ENCODE results near the gene CYP19A1. TPM values are rescaled to one million over a fixed set of nuclear protein-coding genes. Genes with fewer than 3 reads are reported as not detected.
A peak's percentile ranks its signal among the peaks of the same experiment; 100 is the strongest.

The CYP19A1 gene
- total RNA-seq, 6 experiments from 2014 or later, result 0.57 TPM; not detected in 5

DNA sequence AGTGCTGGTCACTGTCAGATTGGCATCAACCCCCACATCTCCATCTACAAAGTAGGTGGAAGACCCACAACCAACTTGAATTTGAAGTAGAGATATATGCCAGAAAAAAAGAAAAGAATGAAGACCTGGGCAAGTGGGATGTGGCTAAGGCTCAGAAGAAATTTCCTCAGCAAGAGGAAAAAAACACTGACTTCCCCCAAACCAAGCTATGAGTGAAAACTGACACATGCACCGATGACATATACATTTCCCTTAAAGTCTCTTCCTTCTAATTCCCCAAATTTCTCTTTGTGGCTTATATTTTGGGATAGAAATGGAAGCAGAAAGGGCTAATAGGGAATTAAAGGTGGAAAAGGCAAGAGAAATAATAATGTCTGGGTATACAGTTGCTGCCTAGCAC lies 59.0 kb downstream of the CYP19A1 start:
- no peak overlapping the region for H3K4me3 Mint-ChIP-seq
- TF ChIP-seq, protein P1, sequence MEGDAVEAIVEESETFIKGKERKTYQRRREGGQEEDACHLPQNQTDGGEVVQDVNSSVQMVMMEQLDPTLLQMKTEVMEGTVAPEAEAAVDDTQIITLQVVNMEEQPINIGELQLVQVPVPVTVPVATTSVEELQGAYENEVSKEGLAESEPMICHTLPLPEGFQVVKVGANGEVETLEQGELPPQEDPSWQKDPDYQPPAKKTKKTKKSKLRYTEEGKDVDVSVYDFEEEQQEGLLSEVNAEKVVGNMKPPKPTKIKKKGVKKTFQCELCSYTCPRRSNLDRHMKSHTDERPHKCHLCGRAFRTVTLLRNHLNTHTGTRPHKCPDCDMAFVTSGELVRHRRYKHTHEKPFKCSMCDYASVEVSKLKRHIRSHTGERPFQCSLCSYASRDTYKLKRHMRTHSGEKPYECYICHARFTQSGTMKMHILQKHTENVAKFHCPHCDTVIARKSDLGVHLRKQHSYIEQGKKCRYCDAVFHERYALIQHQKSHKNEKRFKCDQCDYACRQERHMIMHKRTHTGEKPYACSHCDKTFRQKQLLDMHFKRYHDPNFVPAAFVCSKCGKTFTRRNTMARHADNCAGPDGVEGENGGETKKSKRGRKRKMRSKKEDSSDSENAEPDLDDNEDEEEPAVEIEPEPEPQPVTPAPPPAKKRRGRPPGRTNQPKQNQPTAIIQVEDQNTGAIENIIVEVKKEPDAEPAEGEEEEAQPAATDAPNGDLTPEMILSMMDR (IDR thresholded peaks at IDR 0.05), result no peak
- no peak for DNase-seq
- no peaks in the 10 kb centered on the region for H3K9me3 Mint-ChIP-seq
- H3K4me1 Mint-ChIP-seq (ENCODE audit: low read depth), result peaks cover 12% of the 10 kb centered on the region; the same call in 1 of the 2 replicates
- H3K36me3 Mint-ChIP-seq (ENCODE audit: low read depth), result no peaks in the 10 kb centered on the region
- H3K27me3 Mint-ChIP-seq (ENCODE audit: insufficient read depth), result peaks cover 31% of the 10 kb centered on the region
- H3K27ac Mint-ChIP-seq, result no peak overlapping the region

DNA sequence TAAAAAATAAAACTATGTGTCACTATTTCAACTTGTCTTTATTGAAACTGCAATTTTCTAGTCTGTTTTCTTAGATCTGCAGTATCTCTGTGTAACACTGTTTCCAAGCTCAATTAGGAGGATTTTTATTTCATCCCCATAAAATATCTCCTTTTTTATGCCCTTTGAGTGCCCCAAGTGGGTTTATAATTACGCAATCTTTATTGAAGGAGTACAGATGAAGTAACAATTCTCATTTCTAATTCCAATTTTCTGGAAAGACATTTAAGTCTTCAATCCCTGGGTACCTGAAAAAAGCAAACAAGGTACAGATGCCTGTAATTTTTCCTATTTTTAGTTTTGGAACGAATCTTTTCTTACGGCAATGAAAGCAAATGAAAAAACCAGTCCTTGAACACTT lies 61.3 kb downstream of the CYP19A1 start:
- Mint-ChIP-seq H3K4me3 (no peak overlapping the region), H3K27me3 (ENCODE audit: insufficient read depth) (peaks cover 31% of the 10 kb centered on the region), H3K4me1 (ENCODE audit: low read depth) (peaks cover 1% of the 10 kb centered on the region; the same call in 1 of the 2 replicates), H3K36me3 (ENCODE audit: low read depth) (no peaks in the 10 kb centered on the region), H3K27ac (no peak overlapping the region), H3K9me3 (no peaks in the 10 kb centered on the region)
- TF ChIP-seq, protein P1 (IDR thresholded peaks at IDR 0.05), result no peak
- DNase-seq, result no peak

DNA sequence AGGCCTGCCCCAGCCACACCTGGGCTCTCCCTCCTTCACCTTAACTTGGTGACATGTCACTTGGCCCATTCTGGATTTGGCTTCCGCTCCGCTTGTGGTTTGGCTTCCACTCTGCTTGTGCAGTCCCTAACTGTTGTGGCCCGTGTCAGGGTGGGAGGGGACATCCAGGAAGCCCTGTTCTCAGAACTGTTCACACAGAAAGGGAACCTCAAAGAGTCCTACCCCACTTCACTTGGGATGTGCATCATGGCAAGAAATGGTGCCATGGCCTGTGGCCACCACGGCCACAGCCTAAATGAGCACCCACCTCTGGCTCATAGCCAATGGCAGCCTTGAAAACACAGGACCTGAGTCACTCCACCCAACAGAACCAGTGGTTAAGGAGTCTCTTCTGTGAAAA lies 63.4 kb downstream of the CYP19A1 start:
- Mint-ChIP-seq H3K36me3 (ENCODE audit: low read depth) (no peaks in the 10 kb centered on the region), H3K27ac (no peak overlapping the region), H3K4me3 (no peak overlapping the region), H3K9me3 (no peaks in the 10 kb centered on the region), H3K4me1 (ENCODE audit: low read depth) (no peaks in the 10 kb centered on the region), H3K27me3 (ENCODE audit: insufficient read depth) (peaks cover 31% of the 10 kb centered on the region)
- no peak for DNase-seq
- TF ChIP-seq, protein P1 (IDR thresholded peaks at IDR 0.05), result no peak

DNA sequence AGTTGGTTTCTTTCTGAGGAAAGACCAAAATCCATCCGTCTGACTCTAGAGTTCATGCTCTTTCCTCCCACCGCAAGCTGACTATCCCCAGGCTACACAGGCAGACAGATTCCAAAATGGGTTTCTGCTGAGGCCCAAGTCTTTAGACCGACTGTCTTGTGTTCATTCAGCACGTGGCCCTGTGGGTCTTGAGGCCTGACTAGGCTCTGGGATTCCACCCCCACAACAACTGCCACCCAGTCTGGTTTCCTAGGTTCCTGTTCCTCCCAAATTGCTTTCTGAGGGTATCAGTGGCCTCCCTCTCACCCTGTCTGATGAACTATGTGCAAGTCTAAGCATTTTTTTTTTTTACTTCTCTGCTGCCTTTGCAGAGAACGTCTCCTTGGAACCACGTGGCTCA lies 67.7 kb downstream of the CYP19A1 start:
- H3K27ac Mint-ChIP-seq, result no peak overlapping the region
- no peak overlapping the region for H3K4me3 Mint-ChIP-seq
- peaks cover 8% of the 10 kb centered on the region for H3K4me1 Mint-ChIP-seq (ENCODE audit: low read depth)
- peaks cover 13% of the 10 kb centered on the region for H3K27me3 Mint-ChIP-seq (ENCODE audit: insufficient read depth)
- DNase-seq, result no peak
- TF ChIP-seq, protein P1 (IDR thresholded peaks at IDR 0.05), result no peak
- H3K36me3 Mint-ChIP-seq (ENCODE audit: low read depth), result no peaks in the 10 kb centered on the region
- H3K9me3 Mint-ChIP-seq, result no peaks in the 10 kb centered on the region

DNA sequence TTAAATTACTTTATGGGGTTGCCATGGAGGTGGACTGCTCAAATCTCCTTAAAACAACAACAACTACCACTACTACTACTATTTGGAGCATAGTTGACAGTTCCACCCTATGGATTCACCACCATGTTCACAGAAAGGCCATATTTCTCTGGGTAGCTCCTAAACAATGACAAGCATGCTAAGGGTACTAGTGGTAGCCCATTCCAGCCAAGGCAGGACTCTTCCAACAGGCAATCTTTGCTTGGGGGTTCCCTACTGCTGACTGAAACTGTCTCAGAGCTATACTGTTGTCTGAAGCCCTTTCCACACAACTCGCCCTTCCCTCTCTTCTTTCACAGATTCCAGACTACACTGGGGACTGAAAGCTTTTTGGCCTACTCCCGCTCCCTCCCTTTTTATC lies 68.9 kb downstream of the CYP19A1 start:
- Mint-ChIP-seq H3K27ac (no peak overlapping the region), H3K9me3 (no peaks in the 10 kb centered on the region), H3K36me3 (ENCODE audit: low read depth) (no peaks in the 10 kb centered on the region), H3K4me3 (no peak overlapping the region), H3K27me3 (ENCODE audit: insufficient read depth) (peaks cover 13% of the 10 kb centered on the region), H3K4me1 (ENCODE audit: low read depth) (peaks cover 8% of the 10 kb centered on the region)
- TF ChIP-seq, protein P1 (IDR thresholded peaks at IDR 0.05), result no peak
- DNase-seq, result no peak

DNA sequence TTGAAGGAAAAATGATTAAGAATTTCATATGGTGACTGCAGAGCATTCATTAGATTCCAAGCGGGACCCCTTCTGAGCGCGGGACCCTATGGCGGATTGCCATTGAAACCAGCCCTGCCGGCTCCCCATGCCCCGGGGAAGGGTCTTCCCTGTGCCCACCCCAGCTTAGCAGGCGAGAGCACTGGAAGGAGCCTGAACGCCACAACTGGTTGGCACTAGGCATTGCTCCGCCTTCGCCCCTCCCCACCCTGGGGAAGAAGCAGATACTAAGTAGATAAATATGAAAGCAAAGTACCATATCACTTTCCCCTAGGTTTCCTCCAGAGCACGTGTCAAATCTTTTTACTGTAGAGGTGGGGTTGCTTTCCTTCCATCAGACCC lies 70.7 kb downstream of the CYP19A1 start:
- no peaks in the 10 kb centered on the region for H3K9me3 Mint-ChIP-seq
- no peak overlapping the region for H3K27ac Mint-ChIP-seq
- peak overlapping the region; percentile 84; the same call in 1 of the 2 replicates for H3K4me3 Mint-ChIP-seq
- H3K27me3 Mint-ChIP-seq (ENCODE audit: insufficient read depth), result peaks cover 8% of the 10 kb centered on the region
- no peak for DNase-seq
- no peaks in the 10 kb centered on the region for H3K36me3 Mint-ChIP-seq (ENCODE audit: low read depth)
- peaks cover 8% of the 10 kb centered on the region for H3K4me1 Mint-ChIP-seq (ENCODE audit: low read depth)
- TF ChIP-seq, protein P1 (IDR thresholded peaks at IDR 0.05), result no peak
